GM18526 (cell line): ENCODE data around the gene KCNIP2.
A peak's percentile ranks its signal among the peaks of the same experiment; 100 is the strongest.

ENCODE experiments used
- POLR2A ChIP-seq: IDR thresholded peaks from 3 replicates; pipeline ENCODE4 v1.6.1; 2011; ENCODE audit not compliant: insufficient read length; ENCODE audit errors: extremely low read depth

Gene KCNIP2

GRCh38 chr10:101839002-101839401 lies 4.6 kb downstream of the KCNIP2 start:
- no peak for TF ChIP-seq POLR2A

- no peak for TF ChIP-seq POLR2A
Observed at GRCh38 chr10:101838416-101838970, 5.1 kb downstream of the KCNIP2 start.

- TF ChIP-seq POLR2A, result no peak
Observed at GRCh38 chr10:101837748-101838147, 5.9 kb downstream of the KCNIP2 start.

GRCh38 chr10:101835362-101835761 lies 8.2 kb downstream of the KCNIP2 start:
- TF ChIP-seq POLR2A, result no peak

GRCh38 chr10:101834341-101834740 lies 9.3 kb downstream of the KCNIP2 start:
- no peak for TF ChIP-seq POLR2A

- no peak for TF ChIP-seq POLR2A
Observed at GRCh38 chr10:101833466-101833865, 10.1 kb downstream of the KCNIP2 start.

- no peak for TF ChIP-seq POLR2A
Observed at GRCh38 chr10:101832325-101832771, 11.3 kb downstream of the KCNIP2 start.

GRCh38 chr10:101831169-101831811 lies 12.3 kb downstream of the KCNIP2 start:
- no peak for TF ChIP-seq POLR2A

GRCh38 chr10:101830322-101831168 lies 13.1 kb downstream of the KCNIP2 start:
- peak; percentile 55 for TF ChIP-seq POLR2A

GRCh38 chr10:101829561-101830315 lies 13.9 kb downstream of the KCNIP2 start:
- TF ChIP-seq POLR2A, result no peak

GRCh38 chr10:101828766-101829551 lies 14.6 kb downstream of the KCNIP2 start:
- no peak for TF ChIP-seq POLR2A

- TF ChIP-seq POLR2A, result no peak
Observed at GRCh38 chr10:101827919-101828600, 15.5 kb downstream of the KCNIP2 start.

- TF ChIP-seq POLR2A, result no peak
Observed at GRCh38 chr10:101826852-101827434, 16.7 kb downstream of the KCNIP2 start.

GRCh38 chr10:101824736-101825135 lies 18.9 kb downstream of the KCNIP2 start:
- TF ChIP-seq POLR2A, result no peak
